GM12874 (cell line): ENCODE results near the gene CDC42.

Experiments used
- TF ChIP-seq, protein P1 (sequence below): IDR thresholded peaks from 2 replicates; pipeline ENCODE4 v1.5.1; 2011; ENCODE audit warnings: low read depth, mild to moderate bottlenecking, control low read depth, low read length, moderate library complexity; ENCODE audit not compliant: insufficient read depth

The CDC42 gene

GRCh38 chr1:22064751-22065402 is 12.4 kb downstream of the CDC42 start:
- TF ChIP-seq, protein P1, sequence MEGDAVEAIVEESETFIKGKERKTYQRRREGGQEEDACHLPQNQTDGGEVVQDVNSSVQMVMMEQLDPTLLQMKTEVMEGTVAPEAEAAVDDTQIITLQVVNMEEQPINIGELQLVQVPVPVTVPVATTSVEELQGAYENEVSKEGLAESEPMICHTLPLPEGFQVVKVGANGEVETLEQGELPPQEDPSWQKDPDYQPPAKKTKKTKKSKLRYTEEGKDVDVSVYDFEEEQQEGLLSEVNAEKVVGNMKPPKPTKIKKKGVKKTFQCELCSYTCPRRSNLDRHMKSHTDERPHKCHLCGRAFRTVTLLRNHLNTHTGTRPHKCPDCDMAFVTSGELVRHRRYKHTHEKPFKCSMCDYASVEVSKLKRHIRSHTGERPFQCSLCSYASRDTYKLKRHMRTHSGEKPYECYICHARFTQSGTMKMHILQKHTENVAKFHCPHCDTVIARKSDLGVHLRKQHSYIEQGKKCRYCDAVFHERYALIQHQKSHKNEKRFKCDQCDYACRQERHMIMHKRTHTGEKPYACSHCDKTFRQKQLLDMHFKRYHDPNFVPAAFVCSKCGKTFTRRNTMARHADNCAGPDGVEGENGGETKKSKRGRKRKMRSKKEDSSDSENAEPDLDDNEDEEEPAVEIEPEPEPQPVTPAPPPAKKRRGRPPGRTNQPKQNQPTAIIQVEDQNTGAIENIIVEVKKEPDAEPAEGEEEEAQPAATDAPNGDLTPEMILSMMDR: no peak

DNA sequence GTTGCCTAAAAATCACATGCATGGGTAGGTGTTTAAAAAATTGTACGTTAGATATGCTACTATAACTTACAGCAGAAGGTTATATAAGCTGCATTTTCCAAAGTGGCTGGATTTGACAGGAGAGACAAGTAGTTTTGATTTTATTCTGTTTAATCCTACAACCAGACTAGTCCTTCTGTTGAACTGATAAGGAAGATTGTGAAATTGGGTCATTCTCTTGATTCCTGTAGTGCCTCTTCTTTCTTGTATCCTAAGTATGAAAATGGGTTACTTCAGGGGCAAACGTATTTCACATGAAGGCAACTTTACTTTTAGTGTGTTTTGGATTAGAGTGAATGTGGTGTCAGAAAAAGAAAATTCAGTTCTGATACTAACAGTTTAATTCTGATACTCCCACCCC is 19.0 kb downstream of the CDC42 start:
- TF ChIP-seq, protein P1: no peak

- TF ChIP-seq, protein P1: no peak
These were observed 22.3 kb downstream of the CDC42 start for GRCh38 chr1:22074803-22075202.

GRCh38 chr1:22075718-22076117 is 23.2 kb downstream of the CDC42 start:
- TF ChIP-seq, protein P1: no peak

- TF ChIP-seq, protein P1: no peak
These were observed 23.8 kb downstream of the CDC42 start for GRCh38 chr1:22076346-22076745.

DNA sequence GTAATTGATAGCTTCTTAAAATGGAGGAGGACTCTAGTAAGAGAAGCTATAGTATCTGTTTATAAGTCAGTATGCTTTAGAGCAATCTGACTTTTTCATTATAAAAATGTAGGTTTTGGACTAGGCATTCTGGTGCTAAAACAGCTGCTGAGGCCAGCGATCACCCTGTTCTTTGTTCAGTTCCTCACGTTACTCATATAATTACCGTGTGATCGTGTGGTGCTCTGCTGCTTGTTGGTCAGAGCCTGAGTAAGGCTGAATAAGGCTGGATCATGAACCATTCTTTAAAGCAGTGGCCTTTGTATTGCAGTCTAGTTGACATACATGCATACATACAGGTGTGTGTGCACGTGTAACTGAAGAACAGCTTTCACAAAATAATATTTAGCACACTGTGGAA is 25.2 kb downstream of the CDC42 start:
- TF ChIP-seq, protein P1: no peak

GRCh38 chr1:22078133-22078532 is 25.6 kb downstream of the CDC42 start:
- TF ChIP-seq, protein P1: no peak

DNA sequence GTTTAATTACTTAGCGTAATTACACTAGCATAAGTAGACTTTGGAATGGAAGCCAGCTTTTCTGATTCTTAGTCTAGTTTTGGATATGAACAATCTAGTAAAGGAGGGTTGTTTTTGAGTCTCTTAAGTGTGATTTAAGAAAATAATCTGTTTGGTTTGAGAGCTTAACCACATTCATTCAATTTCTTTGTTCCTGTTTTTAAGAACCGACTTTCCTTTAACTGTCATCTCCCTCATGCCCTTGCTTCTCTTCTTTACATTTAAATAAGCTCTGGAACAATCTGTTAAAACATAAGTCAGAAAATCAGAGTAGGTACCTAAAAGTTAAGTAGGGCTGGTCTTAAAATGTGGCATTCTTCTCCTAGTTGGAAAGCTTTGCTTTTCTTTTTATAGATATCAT is 27.7 kb downstream of the CDC42 start:
- TF ChIP-seq, protein P1: no peak
